ENCODE measurements around the gene MAL.

MAL gene

DNA sequence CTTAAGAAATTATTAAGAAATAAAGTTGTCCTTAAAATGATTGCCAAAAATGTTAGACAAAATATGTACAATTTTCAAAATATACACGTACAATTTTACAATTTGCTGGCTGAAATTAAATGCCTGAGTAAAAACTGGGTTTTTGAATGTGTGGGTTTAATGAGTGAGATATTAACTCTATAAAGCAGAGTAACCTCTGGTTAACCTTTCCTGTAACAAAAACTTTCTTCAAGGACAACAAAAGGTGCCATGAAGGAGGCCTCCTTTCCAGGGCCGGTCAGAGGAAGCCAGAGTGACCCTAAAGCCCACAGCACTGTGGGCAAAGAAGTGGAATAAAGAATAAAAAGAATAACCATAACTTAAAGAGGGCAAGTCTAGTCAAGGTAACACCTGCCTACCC, 16.5 kb upstream of the MAL start:
- no peak for DNase-seq (ENCODE audit: low read depth)
- TF ChIP-seq CTCF (IDR thresholded peaks at IDR 0.05; ENCODE audit: control insufficient read depth, insufficient read depth, low read depth, low read length, missing control alignments), result no peak
- H3K4me3 ChIP-seq (ENCODE audit: control insufficient read depth, low read depth, low read length), result no peak overlapping the region

DNA sequence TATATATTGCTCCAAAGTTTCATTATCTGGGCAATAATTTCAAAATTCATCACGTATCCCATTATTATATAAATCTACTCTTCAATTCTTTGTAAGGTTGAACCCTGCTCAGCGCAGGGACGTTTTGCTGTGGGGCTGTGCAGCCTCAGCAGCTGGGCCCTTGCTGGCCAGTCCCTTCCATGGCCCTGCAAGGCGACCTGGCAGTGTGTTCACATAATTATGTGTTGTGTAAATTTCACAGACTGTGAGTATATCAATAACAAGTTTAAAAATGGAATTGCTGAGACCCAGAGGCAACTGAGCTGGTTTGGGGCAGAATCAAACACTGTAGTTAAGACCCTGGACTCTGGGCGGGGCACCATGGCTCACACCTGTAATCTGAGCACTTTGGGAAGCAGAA, 16.1 kb upstream of the MAL start:
- TF ChIP-seq CTCF (IDR thresholded peaks at IDR 0.05; ENCODE audit: control insufficient read depth, insufficient read depth, low read depth, low read length, missing control alignments), result no peak
- H3K4me3 ChIP-seq (ENCODE audit: control insufficient read depth, low read depth, low read length), result no peak overlapping the region
- DNase-seq (ENCODE audit: low read depth), result no peak

GRCh38 chr2:95010126-95010525, 15.4 kb upstream of the MAL start:
- no peak for DNase-seq (ENCODE audit: low read depth)
- H3K4me3 ChIP-seq (ENCODE audit: control insufficient read depth, low read depth, low read length), result no peak overlapping the region
- TF ChIP-seq CTCF (IDR thresholded peaks at IDR 0.05; ENCODE audit: control insufficient read depth, insufficient read depth, low read depth, low read length, missing control alignments), result no peak

DNA sequence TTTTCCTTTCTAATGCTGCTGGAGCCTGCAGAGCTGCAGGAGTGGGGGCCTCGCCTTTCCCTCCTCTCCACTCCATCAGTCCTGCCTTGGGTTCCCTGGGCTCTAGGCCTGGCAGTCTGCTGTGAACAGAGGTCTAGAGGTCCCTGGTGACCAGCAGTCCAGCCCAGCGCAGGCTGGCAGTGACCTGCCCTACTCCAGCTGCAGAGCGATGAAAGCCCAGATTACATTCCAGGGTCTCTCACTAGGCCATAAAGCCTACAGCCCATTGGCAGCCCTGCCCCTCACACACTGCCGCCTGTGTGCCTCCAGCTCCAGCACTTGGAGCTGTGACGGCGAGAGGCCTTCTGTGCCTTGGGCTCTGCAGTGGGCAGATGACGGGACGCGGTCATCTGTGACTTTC, 14.8 kb upstream of the MAL start:
- TF ChIP-seq CTCF (IDR thresholded peaks at IDR 0.05; ENCODE audit: control insufficient read depth, insufficient read depth, low read depth, low read length, missing control alignments), result no peak
- DNase-seq (ENCODE audit: low read depth), result no peak
- H3K4me3 ChIP-seq (ENCODE audit: control insufficient read depth, low read depth, low read length), result no peak overlapping the region

GRCh38 chr2:95012881-95013550, 12.5 kb upstream of the MAL start:
- no peak for TF ChIP-seq CTCF (IDR thresholded peaks at IDR 0.05; ENCODE audit: control insufficient read depth, insufficient read depth, low read depth, low read length, missing control alignments)
- DNase-seq (ENCODE audit: low read depth), result no peak
- no peak overlapping the region for H3K4me3 ChIP-seq (ENCODE audit: control insufficient read depth, low read depth, low read length)

DNA sequence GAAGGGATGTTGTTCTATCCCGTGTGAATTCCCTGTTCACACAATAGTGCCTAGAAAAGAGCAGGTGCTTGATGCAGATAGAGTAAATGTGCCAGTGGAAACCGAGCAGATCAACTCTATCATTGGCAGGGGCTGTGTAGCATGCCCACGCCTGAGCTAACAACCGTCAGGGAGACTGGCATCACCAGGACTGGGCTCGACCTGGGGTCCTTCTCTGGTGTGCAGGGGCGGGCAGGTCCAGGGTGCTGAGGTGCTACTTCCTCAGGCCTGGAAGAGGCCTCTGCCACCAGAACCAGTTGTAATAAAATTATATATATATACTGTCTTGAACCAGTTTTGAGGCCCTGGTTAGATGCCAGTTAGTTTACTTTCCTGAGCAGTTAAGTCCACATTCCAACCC, 11.8 kb upstream of the MAL start:
- TF ChIP-seq CTCF (IDR thresholded peaks at IDR 0.05; ENCODE audit: control insufficient read depth, insufficient read depth, low read depth, low read length, missing control alignments), result no peak
- no peak for DNase-seq (ENCODE audit: low read depth)
- H3K4me3 ChIP-seq (ENCODE audit: control insufficient read depth, low read depth, low read length), result no peak overlapping the region
